Stimulated activated CD4-positive, alpha-beta T cell treated with anti-CD3 and anti-CD28 coated beads, Interleukin-4, amount 100 ng/mL, for 4 hours (primary cell): ENCODE data around the gene DNAJC18.
"Not testable (repeated sequence)": the region's sequence is repeated elsewhere in the genome, so short reads cannot be mapped to it uniquely, and the experiment has no call there.

Source experiments
- DNase-seq, 2 experiments: peaks; one replicate each; pipeline ENCODE4 v3.0.0-alpha.2; 2020

The DNAJC18 gene

GRCh38 chr5:139425497-139425896, 13.8 kb downstream of the DNAJC18 start:
- DNase-seq: no peak

GRCh38 chr5:139422307-139422893, 16.9 kb downstream of the DNAJC18 start:
- peak in 1 of 2 experiments; percentile 29 for DNase-seq

GRCh38 chr5:139419226-139420192, 19.8 kb downstream of the DNAJC18 start:
- DNase-seq: no peak

GRCh38 chr5:139418793-139419192, 20.5 kb downstream of the DNAJC18 start:
- no peak for DNase-seq

- no peak for DNase-seq
These were observed 22.1 kb downstream of the DNAJC18 start for GRCh38 chr5:139417214-139417613.

GRCh38 chr5:139416651-139417050, 22.7 kb downstream of the DNAJC18 start:
- DNase-seq: no peak

- no peak for DNase-seq
These were observed 23.5 kb downstream of the DNAJC18 start for GRCh38 chr5:139415869-139416268.

- DNase-seq: no peak
These were observed 24.0 kb downstream of the DNAJC18 start for GRCh38 chr5:139415221-139415861.

- DNase-seq: no peak
These were observed 24.7 kb downstream of the DNAJC18 start for GRCh38 chr5:139414581-139415130.

- DNase-seq: no peak
These were observed 25.4 kb downstream of the DNAJC18 start for GRCh38 chr5:139413963-139414362.

- no peak for DNase-seq
These were observed 26.2 kb downstream of the DNAJC18 start for GRCh38 chr5:139413153-139413552.

- DNase-seq: no peak
These were observed 28.1 kb downstream of the DNAJC18 start for GRCh38 chr5:139410993-139411828.

- DNase-seq: no peak
These were observed 29.0 kb downstream of the DNAJC18 start for GRCh38 chr5:139410121-139410992.

- not testable (repeated sequence) for DNase-seq
These were observed 30.2 kb downstream of the DNAJC18 start for GRCh38 chr5:139409116-139409515.

GRCh38 chr5:139408191-139408590, 31.1 kb downstream of the DNAJC18 start:
- DNase-seq: no peak

GRCh38 chr5:139407517-139407916, 31.8 kb downstream of the DNAJC18 start:
- no peak for DNase-seq

GRCh38 chr5:139406963-139407362, 32.4 kb downstream of the DNAJC18 start:
- DNase-seq: no peak

GRCh38 chr5:139404484-139404840, 34.9 kb downstream of the DNAJC18 start:
- DNase-seq: no peak

GRCh38 chr5:139403787-139404483, 35.4 kb downstream of the DNAJC18 start, which contains the start of gene SPATA24:
SPATA24 (minus strand) TSS chr5:139404089; CDS start chr5:139404060, 29 bp downstream.
- DNase-seq: peak; percentile 97 to 98

- no peak for DNase-seq
These were observed 35.9 kb downstream of the DNAJC18 start for GRCh38 chr5:139403418-139403786.
